Ectodermal cell (in vitro differentiated cells): ENCODE data around the gene GDI2.

Source experiments
- H3K27ac ChIP-seq: 2 replicates; pipeline ENCODE4 v1.7.0; 2013; ENCODE audit warnings: mild to moderate bottlenecking, low read depth, low read length; ENCODE audit not compliant: insufficient read depth, poor library complexity, severe bottlenecking
- H3K27me3 ChIP-seq: 2 replicates; pipeline ENCODE4 v1.7.0; 2013; ENCODE audit warnings: mild to moderate bottlenecking, low read length; ENCODE audit not compliant: insufficient read depth, control insufficient read depth, poor library complexity, severe bottlenecking
- H3K36me3 ChIP-seq: one replicate; pipeline ENCODE4 v1.7.0; 2013; ENCODE audit warnings: low read length; ENCODE audit not compliant: control insufficient read depth, insufficient read depth
- H3K4me1 ChIP-seq: one replicate; pipeline ENCODE4 v1.7.0; 2013; ENCODE audit warnings: low read length; ENCODE audit not compliant: control insufficient read depth, insufficient read depth
- H3K4me3 ChIP-seq: 2 replicates; pipeline ENCODE4 v1.7.0; 2013; ENCODE audit warnings: low read depth, low read length, control low read depth; ENCODE audit not compliant: insufficient read depth
- H3K9me3 ChIP-seq: 2 replicates; pipeline ENCODE4 v1.7.0; 2013; ENCODE audit warnings: mild to moderate bottlenecking, low read length, moderate library complexity; ENCODE audit not compliant: control insufficient read depth
- WGBS, 2 experiments: methylation state at CpG; one replicate each; pipeline ENCODE4 v1.1.7; 2013; ENCODE audit warnings: missing lambda C conversion rate in 2 of 2; 5-methylcytosine and 5-hydroxymethylcytosine counted together

The GDI2 gene

GRCh38 chr10:5751601-5752253 lies 61.5 kb downstream of the GDI2 start:
- H3K4me3 ChIP-seq = no peak overlapping the region
- no peak overlapping the region for H3K27ac ChIP-seq
- H3K27me3 ChIP-seq = no peaks in the 10 kb centered on the region
- peaks cover 4% of the 10 kb centered on the region for H3K36me3 ChIP-seq
- H3K4me1 ChIP-seq = peaks cover 13% of the 10 kb centered on the region
- no peaks in the 10 kb centered on the region for H3K9me3 ChIP-seq
- 47 to 49% methylated on average over 6 of the region's 6 CpGs for WGBS, 2 experiments

GRCh38 chr10:5748394-5748803 lies 64.8 kb downstream of the GDI2 start:
- H3K27ac ChIP-seq = no peak overlapping the region
- peaks cover 12% of the 10 kb centered on the region for H3K36me3 ChIP-seq
- peaks cover 13% of the 10 kb centered on the region for H3K4me1 ChIP-seq
- H3K4me3 ChIP-seq = no peak overlapping the region
- 55 to 69% methylated on average over 4 of the region's 4 CpGs for WGBS, 2 experiments
- no peaks in the 10 kb centered on the region for H3K9me3 ChIP-seq
- H3K27me3 ChIP-seq = no peaks in the 10 kb centered on the region

GRCh38 chr10:5746197-5746596 lies 67.0 kb downstream of the GDI2 start:
- H3K4me1 ChIP-seq = no peaks in the 10 kb centered on the region
- H3K4me3 ChIP-seq = no peak overlapping the region
- no peaks in the 10 kb centered on the region for H3K9me3 ChIP-seq
- WGBS, 2 experiments = 89 to 96% methylated on average over 3 to 4 of the region's 4 CpGs
- peaks cover 12% of the 10 kb centered on the region for H3K36me3 ChIP-seq
- H3K27me3 ChIP-seq = no peaks in the 10 kb centered on the region
- H3K27ac ChIP-seq = no peak overlapping the region

GRCh38 chr10:5744849-5745248 lies 68.4 kb downstream of the GDI2 start:
- Histone ChIP-seq H3K27me3 (no peaks in the 10 kb centered on the region), H3K9me3 (no peaks in the 10 kb centered on the region), H3K4me1 (no peaks in the 10 kb centered on the region), H3K27ac (no peak overlapping the region), H3K36me3 (peaks cover 12% of the 10 kb centered on the region), H3K4me3 (no peak overlapping the region)
- 95% methylated on average over 4 to 5 of the region's 5 CpGs for WGBS, 2 experiments

GRCh38 chr10:5743736-5744135 lies 69.5 kb downstream of the GDI2 start:
- no peaks in the 10 kb centered on the region for H3K9me3 ChIP-seq
- H3K4me1 ChIP-seq = no peaks in the 10 kb centered on the region
- WGBS, 2 experiments = 69 to 70% methylated on average over 4 of the region's 5 CpGs
- no peak overlapping the region for H3K4me3 ChIP-seq
- H3K27ac ChIP-seq = no peak overlapping the region
- H3K27me3 ChIP-seq = no peaks in the 10 kb centered on the region
- H3K36me3 ChIP-seq = peaks cover 12% of the 10 kb centered on the region

- WGBS, 2 experiments = 94 to 98% methylated on average over 6 of the region's 6 CpGs
- H3K36me3 ChIP-seq = peaks cover 9% of the 10 kb centered on the region
- no peak overlapping the region for H3K4me3 ChIP-seq
Measured at GRCh38 chr10:5742116-5742515, 71.1 kb downstream of the GDI2 start.

GRCh38 chr10:5741276-5741675 lies 72.0 kb downstream of the GDI2 start:
- H3K9me3 ChIP-seq = no peaks in the 10 kb centered on the region
- H3K27me3 ChIP-seq = no peaks in the 10 kb centered on the region
- WGBS, 2 experiments = 90 to 100% methylated on average over 1 of the region's 1 CpG
- no peaks in the 10 kb centered on the region for H3K4me1 ChIP-seq
- peaks cover 5% of the 10 kb centered on the region for H3K36me3 ChIP-seq
- H3K4me3 ChIP-seq = no peak overlapping the region
- no peak overlapping the region for H3K27ac ChIP-seq

More at GRCh38 chr10:5742116-5742515, 71.1 kb downstream of the GDI2 start:
- Histone ChIP-seq H3K9me3 (no peaks in the 10 kb centered on the region), H3K27me3 (no peaks in the 10 kb centered on the region), H3K27ac (no peak overlapping the region), H3K4me1 (no peaks in the 10 kb centered on the region)

GRCh38 chr10:5738427-5738826 lies 74.8 kb downstream of the GDI2 start:
- no peaks in the 10 kb centered on the region for H3K36me3 ChIP-seq
- WGBS, 2 experiments = 91 to 94% methylated on average over 2 of the region's 2 CpGs
- H3K9me3 ChIP-seq = no peaks in the 10 kb centered on the region
- H3K4me1 ChIP-seq = no peaks in the 10 kb centered on the region
- no peak overlapping the region for H3K27ac ChIP-seq
- no peaks in the 10 kb centered on the region for H3K27me3 ChIP-seq
- no peak overlapping the region for H3K4me3 ChIP-seq

- WGBS, 2 experiments = 47 to 50% methylated on average over 5 of the region's 5 CpGs
- Histone ChIP-seq H3K9me3 (no peaks in the 10 kb centered on the region), H3K4me3 (no peak overlapping the region), H3K4me1 (no peaks in the 10 kb centered on the region), H3K27me3 (no peaks in the 10 kb centered on the region), H3K27ac (no peak overlapping the region), H3K36me3 (no peaks in the 10 kb centered on the region)
Measured at GRCh38 chr10:5737352-5737751, 75.9 kb downstream of the GDI2 start.

- Histone ChIP-seq H3K4me3 (no peak overlapping the region), H3K9me3 (no peaks in the 10 kb centered on the region), H3K4me1 (no peaks in the 10 kb centered on the region), H3K27me3 (no peaks in the 10 kb centered on the region), H3K36me3 (peaks cover 3% of the 10 kb centered on the region), H3K27ac (no peak overlapping the region)
- WGBS, 2 experiments = no CpG with 5 or more reads among the region's 1 CpG
Measured at GRCh38 chr10:5736591-5736990, 76.6 kb downstream of the GDI2 start.

GRCh38 chr10:5735119-5735518 lies 78.1 kb downstream of the GDI2 start:
- no peaks in the 10 kb centered on the region for H3K27me3 ChIP-seq
- H3K4me3 ChIP-seq = no peak overlapping the region
- H3K9me3 ChIP-seq = no peaks in the 10 kb centered on the region
- H3K4me1 ChIP-seq = no peaks in the 10 kb centered on the region
- 95 to 100% methylated on average over 1 of the region's 1 CpG for WGBS, 2 experiments
- H3K36me3 ChIP-seq = peaks cover 14% of the 10 kb centered on the region
- no peak overlapping the region for H3K27ac ChIP-seq
